HEK293 (cell line): Measurements from ENCODE around the gene OCA2.

Experiments used
- REPIN1 ChIP-seq: fragments of 450-650 bp; formaldehyde crosslinking; IDR thresholded peaks from 2 replicates; pipeline ENCODE4 v1.5.1; 2017; ENCODE audit warnings: missing biosample characterization, missing genetic modification characterization, low read depth
- SETDB1 ChIP-seq: IDR thresholded peaks from one replicate; pipeline ENCODE4 v1.6.1; 2017; ENCODE audit warnings: mild to moderate bottlenecking, low read length, moderate library complexity, mixed read lengths; ENCODE audit not compliant: insufficient read length
- ZBTB1 ChIP-seq: fragments of 450-650 bp; formaldehyde crosslinking; IDR thresholded peaks from 2 replicates; pipeline ENCODE4 v1.5.1; 2016; ENCODE audit warnings: missing biosample characterization, missing genetic modification characterization
- ZNF121 ChIP-seq: fragments of 450-650 bp; formaldehyde crosslinking; IDR thresholded peaks from 2 replicates; pipeline ENCODE4 v1.5.1; 2016; ENCODE audit warnings: missing biosample characterization, missing genetic modification characterization
- ZNF175 ChIP-seq: fragments of 450-650 bp; formaldehyde crosslinking; IDR thresholded peaks from 2 replicates; pipeline ENCODE4 v1.5.1; 2016; ENCODE audit warnings: missing biosample characterization, missing genetic modification characterization
- ZNF404 ChIP-seq: fragments of 450-650 bp; formaldehyde crosslinking; IDR thresholded peaks from 2 replicates; pipeline ENCODE4 v1.5.1; 2017; ENCODE audit warnings: missing biosample characterization, missing genetic modification characterization
- ZNF629 ChIP-seq: fragments of 450-650 bp; formaldehyde crosslinking; IDR thresholded peaks from 2 replicates; pipeline ENCODE4 v1.5.1; 2017; ENCODE audit warnings: missing biosample characterization, missing genetic modification characterization
- TF ChIP-seq, protein P1 (sequence below): IDR thresholded peaks from 2 replicates; pipeline ENCODE4 v1.6.1; 2011; ENCODE audit warnings: mild to moderate bottlenecking, low read depth, low read length, borderline replicate concordance
- TF ChIP-seq, protein P2 (sequence below): fragments of 450-650 bp; formaldehyde crosslinking; IDR thresholded peaks from 2 replicates; pipeline ENCODE4 v1.5.1; 2016; ENCODE audit warnings: missing biosample characterization, missing genetic modification characterization
- TF ChIP-seq, protein P3 (sequence below): fragments of 450-650 bp; formaldehyde crosslinking; IDR thresholded peaks from 2 replicates; pipeline ENCODE4 v1.5.1; 2016; ENCODE audit warnings: missing biosample characterization, missing genetic modification characterization
- TF ChIP-seq, protein P4 (sequence below): fragments of 450-650 bp; formaldehyde crosslinking; IDR thresholded peaks from 2 replicates; pipeline ENCODE4 v1.5.1; 2016; ENCODE audit warnings: missing biosample characterization, missing genetic modification characterization, low read depth
- TF ChIP-seq, protein P5 (sequence below): fragments of 450-650 bp; formaldehyde crosslinking; IDR thresholded peaks from 2 replicates; pipeline ENCODE4 v1.5.1; 2016; ENCODE audit warnings: missing biosample characterization, missing genetic modification characterization
- TF ChIP-seq, protein P6 (sequence below): fragments of 450-650 bp; formaldehyde crosslinking; IDR thresholded peaks from 2 replicates; pipeline ENCODE4 v1.5.1; 2016; ENCODE audit warnings: missing biosample characterization, missing genetic modification characterization, borderline replicate concordance

DNA sequence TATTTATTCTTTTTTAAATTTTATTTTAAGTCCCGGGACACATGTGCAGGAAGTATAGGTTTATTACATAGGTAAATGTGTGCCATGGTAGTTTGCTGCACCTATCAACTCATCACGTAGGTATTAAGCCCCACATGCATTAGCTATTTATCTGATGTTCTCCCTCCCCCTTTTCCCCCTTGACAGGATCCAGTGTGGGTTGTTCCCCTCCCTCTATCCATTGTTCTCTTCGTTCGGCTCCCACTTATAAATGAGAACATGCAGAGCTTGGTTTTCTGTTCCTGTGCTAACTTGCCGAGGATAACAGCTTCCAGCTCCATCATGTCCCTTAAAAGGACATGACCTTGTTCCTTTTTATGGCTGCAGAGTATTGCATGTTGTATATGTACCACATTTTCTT lies 220.3 kb downstream of the OCA2 start:
- TF ChIP-seq, protein P1, sequence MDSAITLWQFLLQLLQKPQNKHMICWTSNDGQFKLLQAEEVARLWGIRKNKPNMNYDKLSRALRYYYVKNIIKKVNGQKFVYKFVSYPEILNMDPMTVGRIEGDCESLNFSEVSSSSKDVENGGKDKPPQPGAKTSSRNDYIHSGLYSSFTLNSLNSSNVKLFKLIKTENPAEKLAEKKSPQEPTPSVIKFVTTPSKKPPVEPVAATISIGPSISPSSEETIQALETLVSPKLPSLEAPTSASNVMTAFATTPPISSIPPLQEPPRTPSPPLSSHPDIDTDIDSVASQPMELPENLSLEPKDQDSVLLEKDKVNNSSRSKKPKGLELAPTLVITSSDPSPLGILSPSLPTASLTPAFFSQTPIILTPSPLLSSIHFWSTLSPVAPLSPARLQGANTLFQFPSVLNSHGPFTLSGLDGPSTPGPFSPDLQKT = no peak
- TF ChIP-seq ZNF175 (no peak), ZNF629 (tag by site-specific recombination) (no peak), SETDB1 (no peak), REPIN1 (tag by site-specific recombination) (no peak), ZBTB1 (tag by site-specific recombination) (no peak), ZNF404 (no peak), ZNF121 (tag by site-specific recombination) (no peak)
- TF ChIP-seq, protein P2, sequence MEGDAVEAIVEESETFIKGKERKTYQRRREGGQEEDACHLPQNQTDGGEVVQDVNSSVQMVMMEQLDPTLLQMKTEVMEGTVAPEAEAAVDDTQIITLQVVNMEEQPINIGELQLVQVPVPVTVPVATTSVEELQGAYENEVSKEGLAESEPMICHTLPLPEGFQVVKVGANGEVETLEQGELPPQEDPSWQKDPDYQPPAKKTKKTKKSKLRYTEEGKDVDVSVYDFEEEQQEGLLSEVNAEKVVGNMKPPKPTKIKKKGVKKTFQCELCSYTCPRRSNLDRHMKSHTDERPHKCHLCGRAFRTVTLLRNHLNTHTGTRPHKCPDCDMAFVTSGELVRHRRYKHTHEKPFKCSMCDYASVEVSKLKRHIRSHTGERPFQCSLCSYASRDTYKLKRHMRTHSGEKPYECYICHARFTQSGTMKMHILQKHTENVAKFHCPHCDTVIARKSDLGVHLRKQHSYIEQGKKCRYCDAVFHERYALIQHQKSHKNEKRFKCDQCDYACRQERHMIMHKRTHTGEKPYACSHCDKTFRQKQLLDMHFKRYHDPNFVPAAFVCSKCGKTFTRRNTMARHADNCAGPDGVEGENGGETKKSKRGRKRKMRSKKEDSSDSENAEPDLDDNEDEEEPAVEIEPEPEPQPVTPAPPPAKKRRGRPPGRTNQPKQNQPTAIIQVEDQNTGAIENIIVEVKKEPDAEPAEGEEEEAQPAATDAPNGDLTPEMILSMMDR (tag by site-specific recombination) = no peak
- TF ChIP-seq, protein P3, sequence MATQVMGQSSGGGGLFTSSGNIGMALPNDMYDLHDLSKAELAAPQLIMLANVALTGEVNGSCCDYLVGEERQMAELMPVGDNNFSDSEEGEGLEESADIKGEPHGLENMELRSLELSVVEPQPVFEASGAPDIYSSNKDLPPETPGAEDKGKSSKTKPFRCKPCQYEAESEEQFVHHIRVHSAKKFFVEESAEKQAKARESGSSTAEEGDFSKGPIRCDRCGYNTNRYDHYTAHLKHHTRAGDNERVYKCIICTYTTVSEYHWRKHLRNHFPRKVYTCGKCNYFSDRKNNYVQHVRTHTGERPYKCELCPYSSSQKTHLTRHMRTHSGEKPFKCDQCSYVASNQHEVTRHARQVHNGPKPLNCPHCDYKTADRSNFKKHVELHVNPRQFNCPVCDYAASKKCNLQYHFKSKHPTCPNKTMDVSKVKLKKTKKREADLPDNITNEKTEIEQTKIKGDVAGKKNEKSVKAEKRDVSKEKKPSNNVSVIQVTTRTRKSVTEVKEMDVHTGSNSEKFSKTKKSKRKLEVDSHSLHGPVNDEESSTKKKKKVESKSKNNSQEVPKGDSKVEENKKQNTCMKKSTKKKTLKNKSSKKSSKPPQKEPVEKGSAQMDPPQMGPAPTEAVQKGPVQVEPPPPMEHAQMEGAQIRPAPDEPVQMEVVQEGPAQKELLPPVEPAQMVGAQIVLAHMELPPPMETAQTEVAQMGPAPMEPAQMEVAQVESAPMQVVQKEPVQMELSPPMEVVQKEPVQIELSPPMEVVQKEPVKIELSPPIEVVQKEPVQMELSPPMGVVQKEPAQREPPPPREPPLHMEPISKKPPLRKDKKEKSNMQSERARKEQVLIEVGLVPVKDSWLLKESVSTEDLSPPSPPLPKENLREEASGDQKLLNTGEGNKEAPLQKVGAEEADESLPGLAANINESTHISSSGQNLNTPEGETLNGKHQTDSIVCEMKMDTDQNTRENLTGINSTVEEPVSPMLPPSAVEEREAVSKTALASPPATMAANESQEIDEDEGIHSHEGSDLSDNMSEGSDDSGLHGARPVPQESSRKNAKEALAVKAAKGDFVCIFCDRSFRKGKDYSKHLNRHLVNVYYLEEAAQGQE = no peak
- TF ChIP-seq, protein P4, sequence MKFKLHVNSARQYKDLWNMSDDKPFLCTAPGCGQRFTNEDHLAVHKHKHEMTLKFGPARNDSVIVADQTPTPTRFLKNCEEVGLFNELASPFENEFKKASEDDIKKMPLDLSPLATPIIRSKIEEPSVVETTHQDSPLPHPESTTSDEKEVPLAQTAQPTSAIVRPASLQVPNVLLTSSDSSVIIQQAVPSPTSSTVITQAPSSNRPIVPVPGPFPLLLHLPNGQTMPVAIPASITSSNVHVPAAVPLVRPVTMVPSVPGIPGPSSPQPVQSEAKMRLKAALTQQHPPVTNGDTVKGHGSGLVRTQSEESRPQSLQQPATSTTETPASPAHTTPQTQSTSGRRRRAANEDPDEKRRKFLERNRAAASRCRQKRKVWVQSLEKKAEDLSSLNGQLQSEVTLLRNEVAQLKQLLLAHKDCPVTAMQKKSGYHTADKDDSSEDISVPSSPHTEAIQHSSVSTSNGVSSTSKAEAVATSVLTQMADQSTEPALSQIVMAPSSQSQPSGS (tag by site-specific recombination) = no peak
- TF ChIP-seq, protein P5, sequence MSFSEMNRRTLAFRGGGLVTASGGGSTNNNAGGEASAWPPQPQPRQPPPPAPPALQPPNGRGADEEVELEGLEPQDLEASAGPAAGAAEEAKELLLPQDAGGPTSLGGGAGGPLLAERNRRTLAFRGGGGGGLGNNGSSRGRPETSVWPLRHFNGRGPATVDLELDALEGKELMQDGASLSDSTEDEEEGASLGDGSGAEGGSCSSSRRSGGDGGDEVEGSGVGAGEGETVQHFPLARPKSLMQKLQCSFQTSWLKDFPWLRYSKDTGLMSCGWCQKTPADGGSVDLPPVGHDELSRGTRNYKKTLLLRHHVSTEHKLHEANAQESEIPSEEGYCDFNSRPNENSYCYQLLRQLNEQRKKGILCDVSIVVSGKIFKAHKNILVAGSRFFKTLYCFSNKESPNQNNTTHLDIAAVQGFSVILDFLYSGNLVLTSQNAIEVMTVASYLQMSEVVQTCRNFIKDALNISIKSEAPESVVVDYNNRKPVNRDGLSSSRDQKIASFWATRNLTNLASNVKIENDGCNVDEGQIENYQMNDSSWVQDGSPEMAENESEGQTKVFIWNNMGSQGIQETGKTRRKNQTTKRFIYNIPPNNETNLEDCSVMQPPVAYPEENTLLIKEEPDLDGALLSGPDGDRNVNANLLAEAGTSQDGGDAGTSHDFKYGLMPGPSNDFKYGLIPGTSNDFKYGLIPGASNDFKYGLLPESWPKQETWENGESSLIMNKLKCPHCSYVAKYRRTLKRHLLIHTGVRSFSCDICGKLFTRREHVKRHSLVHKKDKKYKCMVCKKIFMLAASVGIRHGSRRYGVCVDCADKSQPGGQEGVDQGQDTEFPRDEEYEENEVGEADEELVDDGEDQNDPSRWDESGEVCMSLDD (tag by site-specific recombination) = no peak
- TF ChIP-seq, protein P6, sequence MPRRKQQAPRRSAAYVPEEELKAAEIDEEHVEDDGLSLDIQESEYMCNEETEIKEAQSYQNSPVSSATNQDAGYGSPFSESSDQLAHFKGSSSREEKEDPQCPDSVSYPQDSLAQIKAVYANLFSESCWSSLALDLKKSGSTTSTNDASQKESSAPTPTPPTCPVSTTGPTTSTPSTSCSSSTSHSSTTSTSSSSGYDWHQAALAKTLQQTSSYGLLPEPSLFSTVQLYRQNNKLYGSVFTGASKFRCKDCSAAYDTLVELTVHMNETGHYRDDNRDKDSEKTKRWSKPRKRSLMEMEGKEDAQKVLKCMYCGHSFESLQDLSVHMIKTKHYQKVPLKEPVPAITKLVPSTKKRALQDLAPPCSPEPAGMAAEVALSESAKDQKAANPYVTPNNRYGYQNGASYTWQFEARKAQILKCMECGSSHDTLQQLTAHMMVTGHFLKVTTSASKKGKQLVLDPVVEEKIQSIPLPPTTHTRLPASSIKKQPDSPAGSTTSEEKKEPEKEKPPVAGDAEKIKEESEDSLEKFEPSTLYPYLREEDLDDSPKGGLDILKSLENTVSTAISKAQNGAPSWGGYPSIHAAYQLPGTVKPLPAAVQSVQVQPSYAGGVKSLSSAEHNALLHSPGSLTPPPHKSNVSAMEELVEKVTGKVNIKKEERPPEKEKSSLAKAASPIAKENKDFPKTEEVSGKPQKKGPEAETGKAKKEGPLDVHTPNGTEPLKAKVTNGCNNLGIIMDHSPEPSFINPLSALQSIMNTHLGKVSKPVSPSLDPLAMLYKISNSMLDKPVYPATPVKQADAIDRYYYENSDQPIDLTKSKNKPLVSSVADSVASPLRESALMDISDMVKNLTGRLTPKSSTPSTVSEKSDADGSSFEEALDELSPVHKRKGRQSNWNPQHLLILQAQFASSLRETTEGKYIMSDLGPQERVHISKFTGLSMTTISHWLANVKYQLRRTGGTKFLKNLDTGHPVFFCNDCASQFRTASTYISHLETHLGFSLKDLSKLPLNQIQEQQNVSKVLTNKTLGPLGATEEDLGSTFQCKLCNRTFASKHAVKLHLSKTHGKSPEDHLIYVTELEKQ (tag by site-specific recombination) = no peak
